Stimulated activated CD8-positive, alpha-beta memory T cell treated with anti-CD3 and anti-CD28 coated beads, Interleukin-15, amount 100 ng/mL, for 4 hours (primary cell): ENCODE measurements around the gene SOCS1.

Source experiments
- DNase-seq, 2 donors: peaks; one replicate each; pipeline ENCODE4 v3.0.0-alpha.2; 2020; ENCODE audit warnings: low read depth in 2 of 2

SOCS1 gene

DNA sequence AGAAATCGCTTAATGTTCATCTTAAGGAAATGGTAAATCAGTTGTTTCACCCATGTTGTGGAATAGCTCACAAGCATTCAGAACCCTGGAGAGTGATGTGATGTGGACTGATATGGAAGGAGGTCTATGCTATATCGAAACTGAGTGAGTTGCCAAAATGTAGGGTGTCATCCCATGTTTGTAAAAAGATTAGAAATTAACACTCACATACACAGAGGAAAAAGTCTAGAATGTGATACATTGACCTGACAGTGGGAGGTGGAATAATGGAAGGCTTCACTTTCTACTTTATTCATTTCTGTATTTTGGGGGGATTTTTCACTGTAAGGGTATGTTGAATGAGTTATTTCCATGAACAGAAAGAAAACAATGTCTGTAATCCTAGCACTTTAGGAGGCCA, 29.8 kb upstream of the SOCS1 start:
- DNase-seq: no peak

GRCh38 chr16:11283820-11284248, 27.8 kb upstream of the SOCS1 start:
- DNase-seq: no peak

- DNase-seq: no peak
Observed at GRCh38 chr16:11280616-11281522, 24.9 kb upstream of the SOCS1 start, which contains the start of gene PRM1. Gene PRM1, minus strand, starts transcription at chr16:11281330. Its CDS starts 92 bp downstream, at chr16:11281238.

DNA sequence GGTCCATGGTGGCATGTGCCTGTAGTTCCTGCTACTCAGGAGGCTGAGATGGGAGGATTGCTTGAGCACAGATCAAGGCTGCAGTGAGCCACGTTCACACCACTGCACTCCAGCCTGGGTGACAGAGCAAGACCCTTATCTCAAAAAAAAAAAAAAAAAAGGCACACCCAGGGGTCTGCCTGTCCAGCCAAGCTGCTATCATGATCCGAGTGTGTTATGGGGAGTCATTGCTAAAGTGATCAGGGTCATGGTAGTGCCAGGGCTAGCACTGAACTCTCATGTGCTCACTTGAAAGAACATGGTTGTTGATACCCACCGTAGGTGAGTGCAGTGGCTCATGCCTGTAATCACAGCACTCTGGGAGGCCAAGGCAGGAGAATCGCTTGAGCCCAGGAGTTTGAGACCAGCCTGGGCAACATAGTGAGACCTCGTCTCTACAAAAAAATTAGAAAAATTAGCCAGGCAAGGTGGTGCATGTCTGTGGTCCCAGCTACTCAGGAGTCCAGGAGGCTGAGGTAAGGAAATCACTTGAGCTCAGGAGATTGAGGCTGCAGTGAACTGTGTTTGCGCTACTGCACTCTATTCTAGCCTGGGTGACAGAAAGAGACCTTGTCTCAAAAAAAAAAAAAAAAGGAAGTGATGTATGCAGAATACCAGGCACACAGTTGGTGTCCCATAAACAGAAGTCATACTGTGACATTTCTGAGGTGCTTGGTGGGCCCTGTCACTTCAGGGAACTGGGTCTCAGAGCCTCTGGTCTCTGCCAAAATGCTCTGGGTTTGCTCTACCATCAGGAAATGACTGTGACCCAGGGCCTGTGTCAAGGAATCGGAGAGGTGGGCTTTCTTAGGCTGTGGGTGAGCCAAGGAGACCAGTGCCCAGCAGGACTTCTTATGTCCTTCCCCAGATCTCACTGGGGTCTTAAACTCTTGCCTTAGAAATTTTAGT, 23.0 kb upstream of the SOCS1 start:
- DNase-seq: no peak

- DNase-seq: no peak
Observed at GRCh38 chr16:11277607-11278337, 21.8 kb upstream of the SOCS1 start.

DNA sequence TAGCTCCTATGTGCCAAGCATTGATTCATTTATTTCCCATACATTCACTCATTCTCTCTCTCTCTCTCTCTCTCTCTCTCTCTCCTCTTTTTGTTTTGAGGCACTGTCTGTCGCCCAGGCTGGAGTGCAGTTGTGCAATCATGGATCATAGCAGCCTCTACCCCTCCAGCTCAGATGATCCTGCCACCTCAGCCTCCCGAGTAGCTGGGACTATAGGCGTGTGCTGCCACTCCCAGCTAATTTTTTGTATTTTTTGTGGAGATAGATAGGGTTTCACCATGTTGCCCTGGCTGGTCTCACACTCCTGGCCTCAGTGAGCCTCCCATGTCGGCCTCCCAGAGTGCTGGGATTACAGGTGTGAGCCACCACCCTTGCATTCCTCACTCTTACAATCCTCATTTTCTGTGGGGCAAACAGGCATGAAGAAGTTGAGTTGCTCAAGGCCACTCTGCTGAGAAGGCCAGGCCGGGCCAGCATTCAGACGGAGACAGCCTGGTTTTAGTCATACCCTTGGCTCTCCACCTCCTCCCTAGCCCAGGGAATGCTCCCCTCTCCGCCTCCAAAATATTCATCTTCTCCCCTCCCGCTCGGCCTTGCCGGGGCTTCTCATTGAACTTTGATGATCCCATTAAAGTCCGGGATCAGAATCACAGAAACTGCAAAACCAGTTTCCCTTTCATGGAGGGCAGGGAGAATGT, 21.0 kb upstream of the SOCS1 start:
- DNase-seq: no peak

DNA sequence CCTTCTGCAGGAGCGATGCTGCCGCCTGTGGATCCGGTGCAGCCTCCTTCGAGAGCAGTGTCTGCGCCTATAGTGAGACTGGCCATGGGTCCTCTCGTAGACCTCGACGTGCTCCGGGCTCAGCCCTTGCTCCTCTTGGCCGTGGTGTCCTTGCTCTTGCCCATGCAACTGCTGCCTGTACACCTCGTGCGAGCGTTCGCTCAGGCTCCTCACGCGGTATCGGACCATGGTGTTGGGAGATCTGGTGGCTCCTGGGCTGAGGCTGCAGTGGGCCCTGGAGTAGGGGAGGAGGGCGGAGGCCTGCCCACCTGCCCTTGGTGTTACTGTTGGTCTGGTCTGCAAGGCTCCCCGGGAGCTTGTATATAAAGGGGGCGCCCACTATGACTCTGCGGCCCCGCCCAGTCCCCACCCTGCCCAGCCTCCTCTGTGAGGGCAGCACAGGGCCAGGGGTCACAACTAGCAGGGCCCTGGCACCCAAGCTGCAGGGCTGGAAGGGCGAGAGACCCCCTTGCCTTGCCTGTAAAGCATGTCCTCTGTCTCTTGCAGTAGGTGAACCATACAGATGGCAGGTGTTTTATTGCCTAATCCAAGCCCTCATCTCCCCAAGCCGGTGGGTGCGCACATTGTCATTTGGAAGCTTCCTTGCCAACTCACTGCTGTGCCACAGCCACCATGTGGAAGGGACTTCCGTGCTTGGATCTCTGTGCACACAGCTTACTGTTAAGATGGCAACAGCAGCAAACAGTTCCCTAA, 20.3 kb upstream of the SOCS1 start, which contains the start of gene PRM2:
Gene PRM2, minus strand, starts transcription at position 338 of the 753 bp plus-strand sequence. Its CDS starts 110 bp downstream, at position 228.
- no peak for DNase-seq

DNA sequence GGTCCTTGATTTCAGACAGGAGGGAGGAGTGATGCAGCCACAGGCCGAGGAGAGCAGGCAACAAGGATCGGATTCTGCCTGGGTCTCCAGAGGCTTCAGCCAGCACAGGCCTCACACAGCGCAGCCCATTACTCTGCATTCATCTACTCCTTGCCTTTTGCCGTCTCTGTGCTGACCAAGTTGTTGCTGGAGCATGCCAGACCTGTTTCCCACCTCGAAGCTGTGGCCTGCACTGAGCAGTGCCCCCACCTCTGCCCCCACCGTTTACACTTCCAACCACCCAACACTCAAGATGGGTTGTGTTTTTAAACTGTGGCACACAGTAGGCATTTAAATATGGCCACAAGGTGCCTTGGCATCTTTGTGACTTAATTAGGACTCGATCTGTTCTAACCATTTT, 19.0 kb upstream of the SOCS1 start:
- DNase-seq: no peak

DNA sequence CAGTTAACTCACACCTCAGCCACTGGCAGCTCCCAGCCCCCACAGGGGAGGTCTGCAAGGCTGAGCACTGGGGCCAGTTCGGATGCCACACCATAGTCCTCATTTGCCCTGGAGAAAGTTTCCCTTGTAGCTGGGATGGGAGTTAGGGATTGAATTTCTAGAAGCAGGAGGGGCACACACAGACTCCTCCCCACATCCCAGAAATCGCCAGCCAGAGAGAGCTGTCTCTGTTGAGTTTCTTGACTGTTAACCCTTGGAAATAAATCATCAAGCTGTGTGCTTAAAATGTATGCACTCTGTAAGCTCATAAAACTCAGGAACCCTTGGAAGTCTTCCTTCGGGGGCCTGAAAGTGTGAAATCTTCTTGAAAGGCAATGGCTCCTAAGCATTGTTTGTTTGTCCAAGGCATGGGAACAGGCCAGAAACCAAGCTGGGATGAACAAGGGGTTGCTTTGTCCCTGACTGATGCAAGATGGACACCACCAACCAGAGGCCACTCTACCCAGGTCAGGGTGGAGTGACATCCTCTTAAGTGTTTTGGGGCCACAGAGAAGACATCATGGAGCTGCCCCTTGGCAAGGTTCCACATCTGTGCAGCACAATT, 17.8 kb upstream of the SOCS1 start:
- no peak for DNase-seq

DNA sequence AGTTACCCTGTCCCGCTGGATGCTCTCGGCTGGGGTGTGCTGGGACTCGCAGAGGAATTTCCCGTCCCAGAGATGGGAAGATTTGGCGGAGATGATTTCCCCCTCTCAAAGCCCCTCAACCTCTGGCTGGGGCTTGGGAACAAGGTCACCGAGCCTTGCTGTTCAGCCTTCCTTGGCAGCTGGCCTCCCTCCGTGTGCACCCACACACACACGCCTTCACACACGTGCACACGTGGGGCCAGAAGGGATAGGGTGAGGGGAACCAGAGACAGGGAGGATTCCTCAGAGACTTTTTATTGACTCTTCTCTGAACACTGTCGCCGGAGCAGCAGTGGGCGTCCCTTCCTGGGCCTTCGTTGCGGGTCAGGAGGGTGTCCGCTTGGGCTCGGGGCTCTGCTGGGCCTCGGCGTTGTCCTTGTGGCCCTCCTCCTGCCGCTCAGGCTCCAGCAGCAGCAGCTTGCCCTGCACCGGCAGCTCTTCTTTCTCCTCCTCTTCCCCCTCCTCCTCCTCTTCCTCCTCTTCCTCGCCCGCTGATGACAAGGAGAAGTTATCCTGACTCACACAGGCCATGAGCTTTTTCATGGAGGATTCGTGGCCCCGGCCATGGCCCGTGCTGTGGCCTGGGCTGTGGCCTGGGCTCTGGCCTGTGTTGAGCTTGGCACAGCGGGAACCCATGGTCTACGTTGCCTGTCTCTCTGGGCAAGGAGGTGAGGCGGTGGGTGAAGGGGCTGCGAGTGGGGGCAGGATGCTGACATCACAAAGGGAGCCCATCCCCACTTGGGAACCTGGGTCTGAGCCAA, 17.1 kb upstream of the SOCS1 start, which contains the start of gene PRM3:
Gene PRM3, minus strand, starts transcription at position 709 of the 800 bp plus-strand sequence. Its CDS starts 34 bp downstream, at position 675.
- DNase-seq: no peak

DNA sequence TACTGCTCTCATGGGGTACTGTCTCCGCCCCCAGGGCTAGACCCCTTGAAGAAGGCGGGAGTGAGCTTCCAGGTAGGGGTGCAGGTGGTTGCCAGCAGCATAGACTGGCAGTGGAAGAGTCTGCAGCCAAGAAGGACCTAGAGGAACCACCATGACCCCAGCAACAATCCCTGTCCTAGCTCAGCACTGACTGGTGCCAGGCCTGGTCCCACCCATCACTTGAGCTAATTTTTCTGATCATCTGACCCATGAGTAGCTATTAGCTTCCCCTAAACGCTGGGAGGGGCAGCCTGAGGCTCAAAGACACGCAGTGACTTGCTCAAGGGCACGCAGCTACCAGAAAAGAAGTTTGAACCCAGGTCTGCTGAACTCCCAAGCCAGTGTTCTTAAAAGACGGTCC, 16.5 kb upstream of the SOCS1 start:
- no peak for DNase-seq

DNA sequence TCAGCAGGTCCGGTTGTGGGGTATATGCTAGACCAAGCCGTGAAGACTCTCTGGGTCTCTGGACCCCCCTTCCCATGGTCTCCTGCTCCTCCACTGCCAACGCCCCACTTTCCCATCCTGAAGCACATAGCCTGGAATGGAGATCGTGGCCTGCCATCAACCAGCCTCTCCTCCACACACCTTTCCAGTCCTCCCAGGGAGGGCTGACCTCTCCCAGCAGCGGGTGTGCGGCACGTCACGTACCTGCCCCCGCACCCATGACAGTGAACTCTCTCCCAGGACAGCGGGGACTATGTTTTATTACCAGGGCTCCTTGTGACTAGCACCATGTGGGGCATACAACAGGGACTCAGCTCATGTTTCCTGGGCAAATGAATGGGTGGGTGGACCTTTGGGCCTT, 15.6 kb upstream of the SOCS1 start:
- no peak for DNase-seq

GRCh38 chr16:11270602-11271162, 14.7 kb upstream of the SOCS1 start:
- DNase-seq: no peak

GRCh38 chr16:11268921-11269375, 12.9 kb upstream of the SOCS1 start, which contains the start of gene TNP2:
Gene TNP2, minus strand, starts transcription at chr16:11269325. Its CDS starts 63 bp downstream, at chr16:11269262.
- no peak for DNase-seq

DNA sequence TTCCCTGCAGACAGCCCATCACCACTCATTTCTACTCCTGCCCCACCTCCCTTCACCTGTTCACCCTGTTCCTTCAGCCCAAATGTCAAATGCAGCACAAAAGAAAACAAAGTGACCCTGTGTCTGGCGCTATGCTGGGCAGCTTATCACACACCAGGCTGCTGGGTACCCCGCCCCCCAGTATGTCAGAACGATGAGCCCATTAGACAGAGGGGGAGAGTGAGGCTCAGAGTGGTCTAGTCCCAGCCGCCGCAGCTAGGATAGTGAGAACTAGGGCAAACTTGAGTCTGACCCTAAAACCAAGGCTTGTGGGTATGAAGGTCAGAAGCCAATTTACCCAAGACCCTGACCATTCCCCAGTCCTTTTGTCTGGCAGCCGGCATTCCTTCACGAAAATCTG, 9.1 kb upstream of the SOCS1 start:
- DNase-seq: no peak

- DNase-seq: no peak
Observed at GRCh38 chr16:11264155-11264832, 8.3 kb upstream of the SOCS1 start.

GRCh38 chr16:11263737-11264136, 7.7 kb upstream of the SOCS1 start:
- DNase-seq: no peak

GRCh38 chr16:11262915-11263314, 6.9 kb upstream of the SOCS1 start:
- no peak for DNase-seq
